GM13976 (cell line): ENCODE results near the gene TEDC1.

ENCODE experiments used
- DNase-seq: peaks from one replicate; pipeline ENCODE4 v3.0.0; 2012; ENCODE audit warnings: low spot score
- in situ Hi-C: fragments of 300-500 bp; cut with MboI; formaldehyde crosslinking; loops from one replicate; pipeline ENCODE4 v1.12.0; 2022; ENCODE audit warnings: low sequenced_read_pairs, mixed read lengths, inconsistent platforms; ENCODE audit not compliant: unreplicated experiment
- TF ChIP-seq, protein P1 (sequence below): IDR thresholded peaks from 2 replicates; pipeline ENCODE4 v1.5.1; 2012; ENCODE audit warnings: borderline replicate concordance, mild to moderate bottlenecking; ENCODE audit not compliant: insufficient read depth; ENCODE audit errors: extremely low read depth, missing control alignments, control extremely low read depth

The TEDC1 gene

DNA sequence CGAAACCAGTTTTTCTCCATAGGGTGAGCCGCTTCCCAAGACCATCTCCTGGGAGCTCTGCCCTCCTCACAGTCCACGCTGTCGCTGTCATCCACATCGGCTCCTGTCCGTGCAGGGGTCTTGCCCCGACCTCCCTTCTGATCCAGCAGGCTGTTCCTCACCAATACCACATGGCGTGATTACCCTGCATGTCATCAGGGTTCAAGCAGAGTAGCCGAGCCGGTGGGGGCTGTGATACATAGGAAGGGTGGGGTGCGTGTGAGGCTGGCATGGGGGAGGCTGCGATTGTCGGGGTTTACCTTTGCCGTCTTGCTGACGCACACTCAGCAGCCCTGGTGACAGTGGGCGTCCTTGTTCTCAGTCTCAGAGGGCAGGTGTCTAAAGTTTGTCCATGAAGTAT is 17.0 kb downstream of the TEDC1 start:
- in situ Hi-C loops, result no loop called here
- TF ChIP-seq, protein P1, sequence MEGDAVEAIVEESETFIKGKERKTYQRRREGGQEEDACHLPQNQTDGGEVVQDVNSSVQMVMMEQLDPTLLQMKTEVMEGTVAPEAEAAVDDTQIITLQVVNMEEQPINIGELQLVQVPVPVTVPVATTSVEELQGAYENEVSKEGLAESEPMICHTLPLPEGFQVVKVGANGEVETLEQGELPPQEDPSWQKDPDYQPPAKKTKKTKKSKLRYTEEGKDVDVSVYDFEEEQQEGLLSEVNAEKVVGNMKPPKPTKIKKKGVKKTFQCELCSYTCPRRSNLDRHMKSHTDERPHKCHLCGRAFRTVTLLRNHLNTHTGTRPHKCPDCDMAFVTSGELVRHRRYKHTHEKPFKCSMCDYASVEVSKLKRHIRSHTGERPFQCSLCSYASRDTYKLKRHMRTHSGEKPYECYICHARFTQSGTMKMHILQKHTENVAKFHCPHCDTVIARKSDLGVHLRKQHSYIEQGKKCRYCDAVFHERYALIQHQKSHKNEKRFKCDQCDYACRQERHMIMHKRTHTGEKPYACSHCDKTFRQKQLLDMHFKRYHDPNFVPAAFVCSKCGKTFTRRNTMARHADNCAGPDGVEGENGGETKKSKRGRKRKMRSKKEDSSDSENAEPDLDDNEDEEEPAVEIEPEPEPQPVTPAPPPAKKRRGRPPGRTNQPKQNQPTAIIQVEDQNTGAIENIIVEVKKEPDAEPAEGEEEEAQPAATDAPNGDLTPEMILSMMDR, result no peak
- DNase-seq, result no peak

DNA sequence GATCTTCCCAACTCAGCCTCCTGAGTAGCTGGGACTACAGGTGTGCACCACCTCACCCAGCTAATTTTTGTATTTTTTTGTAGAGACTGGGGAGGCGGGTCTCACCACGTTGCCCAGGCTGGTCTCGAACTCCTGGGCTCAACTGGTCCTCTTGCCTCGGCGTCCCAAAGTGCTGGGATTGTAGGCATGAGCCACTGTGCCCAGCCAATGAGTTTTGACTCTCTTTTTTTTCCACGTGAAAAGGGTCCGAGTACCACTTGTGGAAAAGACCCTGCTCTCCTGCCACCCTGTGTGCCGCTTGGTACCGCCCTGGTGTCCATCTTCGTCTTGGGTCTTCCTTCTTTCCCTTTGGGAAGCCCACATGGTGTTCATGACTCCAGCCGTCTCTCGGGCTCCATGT is 17.6 kb downstream of the TEDC1 start:
- in situ Hi-C loops, result no loop called here
- TF ChIP-seq, protein P1, result no peak
- DNase-seq, result no peak

DNA sequence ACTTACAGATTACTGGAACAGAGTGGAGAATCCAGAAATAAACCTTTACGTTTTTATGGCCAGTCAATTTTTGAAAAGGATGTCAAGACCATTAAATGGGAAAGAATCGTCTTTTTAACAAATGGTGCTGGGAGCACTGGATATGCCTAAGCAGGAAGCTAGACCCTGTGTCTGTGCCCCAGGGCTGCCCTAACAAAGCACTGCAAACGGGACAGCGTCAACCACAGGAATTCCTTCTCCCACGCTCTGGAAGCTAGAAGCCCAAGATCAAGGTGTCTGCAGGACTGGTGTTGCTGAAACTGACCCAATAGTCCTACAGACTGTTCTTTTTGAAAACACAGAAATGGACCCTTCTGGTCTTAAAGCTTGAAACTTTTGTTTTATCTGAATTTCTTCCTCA is 26.1 kb downstream of the TEDC1 start:
- in situ Hi-C loops, result loop anchor here (10.0 kb wide), 1 partner anchor 142 kb away; no protein-coding TSS in a partner anchor
- no peak for DNase-seq
- TF ChIP-seq, protein P1, result no peak

DNA sequence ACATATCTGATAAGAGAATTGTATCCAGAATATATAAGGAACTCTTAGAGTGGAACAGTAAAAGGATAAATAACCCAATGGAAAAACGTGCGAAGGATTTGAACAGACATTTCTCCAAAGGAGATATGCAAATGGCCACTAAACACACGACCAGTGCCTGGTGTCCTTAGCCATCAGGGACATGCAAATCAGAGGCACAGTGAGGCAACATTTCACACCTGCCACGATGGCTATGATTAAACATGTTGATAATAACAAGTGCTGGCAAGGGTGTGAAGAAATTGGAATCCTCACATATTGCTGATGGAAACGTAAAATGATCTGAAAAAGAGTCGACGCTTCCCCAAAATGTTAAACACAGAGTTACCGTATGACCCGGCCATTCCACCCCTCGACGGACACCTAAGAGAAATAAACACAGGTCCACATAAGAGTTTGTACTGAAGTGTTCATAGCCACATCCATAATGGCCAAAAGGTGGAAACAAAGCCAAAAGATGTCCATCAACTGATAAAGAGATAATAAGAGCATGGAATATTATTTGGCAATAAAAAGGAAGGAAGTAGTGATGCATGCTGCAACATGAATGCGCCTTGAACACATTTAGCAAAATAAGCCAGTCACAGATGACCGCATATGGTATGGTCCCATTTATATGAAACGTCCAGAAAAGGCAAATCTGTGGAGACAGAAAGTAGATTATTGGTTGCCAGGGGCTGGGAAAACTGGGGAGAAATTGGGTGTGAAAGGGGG is 29.1 kb downstream of the TEDC1 start:
- in situ Hi-C loops, result loop anchor here (10.0 kb wide), 1 partner anchor 145 kb away; no protein-coding TSS in a partner anchor
- no peak for DNase-seq
- TF ChIP-seq, protein P1, result no peak

DNA sequence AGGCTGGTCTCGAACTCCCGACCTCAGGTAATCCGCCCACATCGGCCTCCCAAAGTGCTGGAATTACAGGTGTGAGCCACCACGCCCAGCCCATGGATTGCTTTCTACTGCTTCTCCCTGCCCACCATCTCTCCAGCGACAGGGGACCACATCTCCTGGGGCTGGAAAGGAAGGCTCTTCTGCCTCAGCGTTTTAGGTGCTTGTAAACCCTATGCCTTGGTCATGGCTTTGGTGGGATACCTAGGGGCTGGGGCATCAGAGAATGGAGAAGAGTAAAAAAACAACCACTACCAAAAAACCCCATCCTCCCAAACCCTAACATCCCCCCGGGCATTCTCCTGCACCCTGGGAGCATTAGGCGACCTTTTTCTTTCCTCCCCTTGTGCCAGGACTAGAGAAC is 34.3 kb downstream of the TEDC1 start:
- DNase-seq, result no peak
- TF ChIP-seq, protein P1, result no peak
- in situ Hi-C loops, result no loop called here

DNA sequence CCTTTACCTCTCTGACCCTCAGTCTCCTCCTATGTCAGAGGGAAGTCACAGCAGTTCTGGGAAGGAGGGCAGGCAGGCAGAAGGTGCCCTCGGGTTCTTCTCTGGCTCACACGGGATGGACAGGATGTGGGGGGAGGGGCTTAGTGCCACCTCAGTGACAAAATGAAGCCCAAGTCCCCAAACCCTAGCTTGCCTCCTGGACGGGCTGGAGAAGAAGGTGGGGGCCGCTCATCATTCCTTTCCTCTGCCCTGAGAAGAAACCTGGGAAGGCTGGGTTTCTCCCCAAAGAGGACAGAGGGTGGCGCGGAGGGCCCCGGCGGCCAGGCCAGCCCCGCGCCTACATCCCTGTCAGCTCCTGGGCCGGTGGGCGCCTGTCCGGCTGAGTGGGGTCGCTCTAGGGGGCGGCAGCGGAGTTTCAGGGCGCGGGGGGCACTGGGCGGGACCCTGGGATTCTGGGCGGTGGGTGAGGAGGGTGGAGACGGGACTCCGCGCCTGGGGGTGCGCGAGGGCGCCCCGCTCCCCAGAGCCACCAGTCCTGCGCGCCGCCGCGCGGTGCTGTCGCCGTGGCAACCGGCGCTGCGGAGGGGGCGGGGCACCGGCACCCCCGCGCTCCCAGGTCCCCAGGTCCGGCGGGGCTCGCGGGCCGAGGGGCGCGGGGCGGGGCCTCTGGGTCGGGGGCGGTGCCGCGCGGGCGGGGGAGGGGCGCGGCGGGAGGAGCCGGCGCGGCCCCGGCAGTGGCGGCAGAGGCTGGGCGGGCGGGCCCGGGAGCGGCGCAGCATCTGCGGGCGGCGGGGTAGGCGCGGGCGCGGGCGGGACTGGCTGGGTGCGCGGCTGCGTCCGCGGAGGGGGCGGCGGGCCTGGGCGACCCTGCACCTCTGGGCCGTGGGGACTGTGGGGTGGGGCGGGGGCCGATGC is 35.1 kb downstream of the TEDC1 start, which contains the start of gene TMEM121:
TSS of gene TMEM121 (plus strand) at position 723 of the 915 bp plus-strand sequence. CDS start 2,252 bp downstream, outside the sequence.
- TF ChIP-seq, protein P1, result no peak
- DNase-seq, result no peak
- in situ Hi-C loops, result no loop called here
